Sigmoid colon (tissue), 4 donors: ENCODE data around the gene NKD2.

Experiments used
- CTCF ChIP-seq, 4 experiments: fragments of 450-650 bp in 3 of 4; fragments of 200-600 bp in 1 of 4; IDR thresholded peaks; one replicate each; pipeline ENCODE4 v1.5.1; 2016 to 2019; ENCODE audit warnings: antibody characterized with exemption in 4 of 4, mild to moderate bottlenecking in 3 of 4, moderate library complexity in 2 of 4
- POLR2A ChIP-seq, 2 donors: fragments of 450-650 bp; IDR thresholded peaks; one replicate each; pipeline ENCODE4 v1.6.1; 2016; ENCODE audit warnings: antibody characterized with exemption in 2 of 2, mild to moderate bottlenecking in 2 of 2, moderate library complexity in 2 of 2
- POLR2AphosphoS5 ChIP-seq, 4 donors: sonication (generic); formaldehyde crosslinking; IDR thresholded peaks; one replicate each; pipeline ENCODE4 v1.6.1; 2017; ENCODE audit warnings: antibody characterized with exemption in 4 of 4

- no peak for TF ChIP-seq CTCF (IDR thresholded peaks at IDR 0.05)
- TF ChIP-seq POLR2A (IDR thresholded peaks at IDR 0.05): no peak
- TF ChIP-seq POLR2AphosphoS5 (IDR thresholded peaks at IDR 0.05): no peak
Measured at GRCh38 chr5:1058083-1058945, 49.7 kb downstream of the NKD2 start.
